IMR-90 (cell line): ENCODE results near the gene ATP5PO. TPM values are rescaled to one million over a fixed set of nuclear protein-coding genes. Genes with fewer than 3 reads are reported as not detected.

Source experiments
- ATAC-seq: fragments of 200-7000 bp; cut with Tn5 transposase; 2 replicates; pipeline ENCODE4 v1.9.1; 2020; ENCODE audit warnings: low read depth, mild to moderate bottlenecking, moderate library complexity
- BruUV-seq: library from RNA; stranded (reverse); fragments of 400-500 nt; replicated peaks from 2 replicates; lab custom pipeline; 2021; lab: Mats Ljungman, UMichigan
- CTCF ChIA-PET: fragments of 300-600 bp; formaldehyde crosslinking; extraction: SDS; loops from one replicate; lab custom pipeline; 2021; ENCODE audit warnings: antibody characterized with exemption; lab: Yijun Ruan, JAX
- POLR2A ChIA-PET: fragments of 300-600 bp; sonication (Branson Sonifier 250); formaldehyde crosslinking; loops from one replicate; lab custom pipeline; 2022; ENCODE audit warnings: antibody characterized with exemption; ENCODE audit not compliant: unreplicated experiment; lab: Charles Lee
- DNase-seq: peaks from one replicate; pipeline ENCODE4 v3.0.0; 2013
- H2AFZ ChIP-seq: replicated peaks from 2 replicates; pipeline ENCODE3; 2013; ENCODE audit warnings: low read length, mild to moderate bottlenecking; ENCODE audit not compliant: poor library complexity
- H2AK5ac ChIP-seq: 2 replicates; pipeline ENCODE4 v1.6.1; 2013; ENCODE audit warnings: low read depth, low read length, inconsistent platforms
- H2AK9ac ChIP-seq: replicated peaks from 2 replicates; pipeline ENCODE3; 2013; ENCODE audit warnings: mild to moderate bottlenecking, low read depth, low read length, moderate library complexity; ENCODE audit not compliant: poor library complexity
- H2BK120ac ChIP-seq: 2 replicates; pipeline ENCODE4 v1.6.1; 2013; ENCODE audit warnings: low read depth, low read length, inconsistent platforms
- H2BK15ac ChIP-seq: 3 replicates; pipeline ENCODE4 v1.6.1; 2013; ENCODE audit warnings: low read depth, low read length, inconsistent platforms
- H2BK20ac ChIP-seq: 2 replicates; pipeline ENCODE4 v1.6.1; 2013; ENCODE audit warnings: low read depth, mild to moderate bottlenecking, inconsistent platforms, low read length, moderate library complexity
- H2BK5ac ChIP-seq: 2 replicates; pipeline ENCODE4 v1.6.1; 2013; ENCODE audit warnings: mild to moderate bottlenecking, low read depth, low read length, inconsistent platforms; ENCODE audit not compliant: poor library complexity, severe bottlenecking
- H3K14ac ChIP-seq: replicated peaks from 2 replicates; pipeline ENCODE4 v1.6.1; 2013; ENCODE audit warnings: low read depth, low read length, inconsistent platforms
- H3K18ac ChIP-seq: 2 replicates; pipeline ENCODE4 v1.6.1; 2013; ENCODE audit warnings: low read depth, low read length, control low read depth
- H3K23ac ChIP-seq: 2 replicates; pipeline ENCODE4 v1.6.1; 2013; ENCODE audit warnings: low read depth, low read length, inconsistent platforms
- H3K27ac ChIP-seq: 2 replicates; pipeline ENCODE4 v1.5.1; 2013; ENCODE audit warnings: mild to moderate bottlenecking, control low read depth, low read length; ENCODE audit not compliant: insufficient read depth
- H3K27me3 ChIP-seq: 2 replicates; pipeline ENCODE4 v1.6.1; 2013; ENCODE audit warnings: low read length; ENCODE audit not compliant: control insufficient read depth, insufficient read depth
- H3K36me3 ChIP-seq: 2 replicates; pipeline ENCODE4 v1.6.1; 2013; ENCODE audit warnings: low read length, mixed read lengths; ENCODE audit not compliant: control insufficient read depth, insufficient read depth
- H3K4ac ChIP-seq: 2 replicates; pipeline ENCODE4 v1.6.1; 2013; ENCODE audit warnings: low read depth, low read length, inconsistent platforms
- H3K4me1 ChIP-seq: 2 replicates; pipeline ENCODE4 v1.6.1; 2013; ENCODE audit warnings: low read length, mixed read lengths; ENCODE audit not compliant: control insufficient read depth, insufficient read depth
- H3K4me2 ChIP-seq: 2 replicates; pipeline ENCODE4 v1.6.1; 2013; ENCODE audit warnings: low read depth, mild to moderate bottlenecking, control low read depth, low read length, moderate library complexity
- H3K4me3 ChIP-seq: 2 replicates; pipeline ENCODE4 v1.5.1; 2013; ENCODE audit warnings: low read depth, mild to moderate bottlenecking, control low read depth, low read length, moderate library complexity; ENCODE audit not compliant: insufficient read depth
- H3K56ac ChIP-seq: 2 replicates; pipeline ENCODE4 v1.6.1; 2013; ENCODE audit warnings: low read length, inconsistent platforms; ENCODE audit not compliant: insufficient read depth; ENCODE audit errors: extremely low read depth
- H3K79me1 ChIP-seq, 2 experiments: 2 replicates each; pipeline ENCODE4 v1.6.1; 2013; ENCODE audit warnings: low read length in 2 of 2, inconsistent platforms in 1 of 2, low read depth in 1 of 2
- H3K9ac ChIP-seq: 2 replicates; pipeline ENCODE4 v1.6.1; 2013; ENCODE audit warnings: low read depth, low read length, control low read depth
- H3K9me1 ChIP-seq: 2 replicates; pipeline ENCODE4 v1.6.1; 2013; ENCODE audit warnings: low read length, inconsistent platforms; ENCODE audit not compliant: insufficient read depth
- H3K9me3 ChIP-seq: 2 replicates; pipeline ENCODE4 v1.6.1; 2013; ENCODE audit warnings: low read length; ENCODE audit not compliant: control insufficient read depth, insufficient read depth
- H4K20me1 ChIP-seq: 2 replicates; pipeline ENCODE4 v1.6.1; 2013; ENCODE audit warnings: low read length, inconsistent platforms; ENCODE audit not compliant: insufficient read depth
- H4K5ac ChIP-seq: 2 replicates; pipeline ENCODE4 v1.6.1; 2013; ENCODE audit warnings: mild to moderate bottlenecking, low read depth, low read length, control low read depth
- H4K8ac ChIP-seq, 2 experiments: 2 replicates each; pipeline ENCODE4 v1.6.1; 2013; ENCODE audit warnings: low read depth in 2 of 2, low read length in 2 of 2, control low read depth in 1 of 2, inconsistent platforms in 1 of 2
- H4K91ac ChIP-seq: 2 replicates; pipeline ENCODE4 v1.6.1; 2013; ENCODE audit warnings: low read depth, low read length, inconsistent platforms; ENCODE audit not compliant: insufficient read depth
- BHLHE40 ChIP-seq: fragments of 150-350 bp; IDR thresholded peaks from 2 replicates; pipeline ENCODE4 v1.6.1; 2016; ENCODE audit warnings: mild to moderate bottlenecking, low read depth, low read length
- CEBPB ChIP-seq: IDR thresholded peaks from 2 replicates; pipeline ENCODE4 v1.6.1; 2012; ENCODE audit warnings: low read depth, low read length, improper control_type of control experiment
- CHD1 ChIP-seq: IDR thresholded peaks from 2 replicates; pipeline ENCODE4 v1.6.1; 2012; ENCODE audit warnings: low read depth, low read length, improper control_type of control experiment
- FOS ChIP-seq: fragments of 150-350 bp; IDR thresholded peaks from 2 replicates; pipeline ENCODE4 v1.6.1; 2016; ENCODE audit warnings: low read depth, low read length
- MXI1 ChIP-seq: IDR thresholded peaks from 2 replicates; pipeline ENCODE4 v1.6.1; 2012; ENCODE audit warnings: low read depth, mild to moderate bottlenecking, low read length, moderate library complexity, borderline replicate concordance
- NFE2L2 ChIP-seq: fragments of 150-350 bp; IDR thresholded peaks from 2 replicates; pipeline ENCODE4 v1.6.1; 2016; ENCODE audit warnings: low read depth, mild to moderate bottlenecking, low read length
- POLR2A ChIP-seq: IDR thresholded peaks from 2 replicates; pipeline ENCODE4 v1.6.1; 2012; ENCODE audit warnings: mild to moderate bottlenecking, low read depth, low read length
- RAD21 ChIP-seq: IDR thresholded peaks from 2 replicates; pipeline ENCODE4 v1.6.1; 2012; ENCODE audit warnings: low read length, improper control_type of control experiment
- RCOR1 ChIP-seq: IDR thresholded peaks from 2 replicates; pipeline ENCODE4 v1.6.1; 2012; ENCODE audit warnings: mild to moderate bottlenecking, low read length, improper control_type of control experiment; ENCODE audit not compliant: insufficient replicate concordance
- RFX5 ChIP-seq: IDR thresholded peaks from 2 replicates; pipeline ENCODE4 v1.8.0; 2012; ENCODE audit warnings: low read depth, mild to moderate bottlenecking, low read length, moderate library complexity
- SMC3 ChIP-seq: fragments of 150-350 bp; IDR thresholded peaks from 2 replicates; pipeline ENCODE4 v1.6.1; 2016; ENCODE audit warnings: low read depth, mild to moderate bottlenecking, antibody characterized with exemption, low read length, moderate library complexity
- WGBS, 2 experiments: methylation state at CpG; one replicate each; pipeline versions ENCODE4 v1.1.5 to v1.1.7; 2013; ENCODE audit warnings: missing lambda C conversion rate in 2 of 2; ENCODE audit not compliant: insufficient read length in 1 of 2; ENCODE audit errors: extremely low coverage in 2 of 2; 5-methylcytosine and 5-hydroxymethylcytosine counted together
- dilution Hi-C: fragments of 300-500 bp; cut with HindIII; formaldehyde crosslinking; loops from one replicate; pipeline ENCODE4 v1.14.3; 2018; ENCODE audit warnings: low sequenced_read_pairs; ENCODE audit not compliant: unreplicated experiment
- in situ Hi-C: fragments of 300-500 bp; cut with MboI; formaldehyde crosslinking; loops from 3 replicates; pipeline ENCODE4 v1.14.3; 2019; ENCODE audit warnings: low sequenced_read_pairs, inconsistent platforms, mixed read lengths
- intact Hi-C: fragments of 100-400 bp; cut with micrococcal nuclease; formaldehyde crosslinking; loops from 2 replicates; pipeline ENCODE4 v1.10.0; 2022
- polyA plus RNA-seq, 3 experiments: library from polyadenylated mRNA; depleted of rRNA; stranded (reverse); fragments of >200 nt; gene quantifications; 2 replicates each; pipeline ENCODE4 v1.2.3, GENCODE V29; 2012; ENCODE audit warnings: low replicate concordance in 1 of 3
- total RNA-seq: library from RNA; depleted of rRNA; stranded (reverse); fragments of >200 nt; gene quantifications from 2 replicates; pipeline ENCODE4 v1.2.3, GENCODE V29; 2012
- TF ChIP-seq, protein P1 (sequence below): fragments of 150-350 bp; IDR thresholded peaks from 2 replicates; pipeline ENCODE4 v1.6.1; 2017; ENCODE audit warnings: mild to moderate bottlenecking, antibody characterized with exemption, low read length, low read depth
- TF ChIP-seq, protein P2 (sequence below): conservative IDR thresholded peaks from 2 replicates; pipeline ENCODE4 v1.5.1; 2012; ENCODE audit warnings: mild to moderate bottlenecking, low read depth, low read length, improper control_type of control experiment
- TF ChIP-seq, protein P3 (sequence below): fragments of 150-350 bp; IDR thresholded peaks from 2 replicates; pipeline ENCODE4 v1.6.1; 2016; ENCODE audit warnings: low read depth, mild to moderate bottlenecking, low read length, moderate library complexity, borderline replicate concordance

ATP5PO gene
- total and polyA plus RNA-seq, 2 of the 4 experiments (the other 2 are of a cell fraction): 237 to 250 TPM

DNA sequence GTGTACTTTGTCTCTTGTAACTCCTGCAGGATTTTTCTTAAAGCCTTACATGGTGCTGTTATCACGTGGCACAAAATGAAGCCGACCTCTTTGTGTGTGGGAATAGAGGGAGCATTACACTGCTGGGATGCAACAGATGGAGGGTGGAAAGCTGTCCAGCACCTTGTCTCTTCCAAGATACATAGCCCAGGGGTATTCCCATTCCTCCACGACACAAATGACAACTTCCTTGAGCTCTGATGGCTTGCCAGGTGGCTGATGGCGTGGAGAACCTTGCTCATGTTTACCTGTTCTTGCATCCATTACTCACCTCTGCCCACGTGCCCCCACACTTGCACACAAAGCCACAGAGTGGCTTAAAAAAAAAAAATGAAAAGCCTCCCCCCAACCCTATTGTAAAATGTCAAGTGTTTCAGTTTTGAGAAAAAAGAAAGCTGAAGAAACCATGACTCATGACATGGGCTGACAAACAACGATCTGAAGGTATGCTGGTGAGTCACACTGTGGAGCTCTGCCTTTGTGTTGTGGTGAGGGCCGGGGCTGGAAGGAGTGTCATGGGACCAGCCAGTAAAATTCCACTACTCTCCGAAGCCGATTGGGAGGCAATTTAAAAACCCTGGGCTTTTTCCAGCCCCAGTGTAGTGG, 32.0 kb upstream of the ATP5PO start:
- Histone ChIP-seq H2BK5ac (peak overlapping the region; percentile 77), H2BK20ac (peak overlapping the region; percentile 98), H3K23ac (peak overlapping the region; percentile 99), H4K8ac (peak overlapping the region in 1 of 2 experiments; percentile 97; a peak in 2 of 4 replicates), H4K5ac (peak overlapping the region; percentile 53), H3K27ac (peak overlapping the region; percentile 75), H3K79me1 (peaks cover 0 to 9% of the 10 kb centered on the region in 2 experiments; a peak in 1 of 4 replicates), H2BK15ac (peak overlapping the region; percentile 100; the same call in 2 of the 3 replicates), H3K4ac (peak overlapping the region; percentile 99), H3K9me1 (peaks cover 16% of the 10 kb centered on the region), H3K9ac (no peak overlapping the region), H3K27me3 (no peaks in the 10 kb centered on the region), H2AK9ac (peak overlapping the region; percentile 96), H3K4me3 (peak overlapping the region; percentile 27; the same call in 1 of the 2 replicates), H3K14ac (peak overlapping the region; percentile 98), H3K4me1 (peaks cover 19% of the 10 kb centered on the region), H3K18ac (peak overlapping the region; percentile 77), H4K20me1 (no peaks in the 10 kb centered on the region), H3K4me2 (peak overlapping the region; percentile 85), H2AFZ (peak overlapping the region; percentile 98), H3K36me3 (no peaks in the 10 kb centered on the region), H3K9me3 (no peaks in the 10 kb centered on the region), H3K56ac (peak overlapping the region; percentile 62), H2AK5ac (peak overlapping the region; percentile 93), H2BK120ac (peak overlapping the region; percentile 99), H4K91ac (peak overlapping the region; percentile 99)
- dilution Hi-C loops: no loop called here
- intact Hi-C loops: no loop called here
- ChIA-PET POLR2A (interaction anchor here (1.0 kb wide), 1 partner anchor 12 kb away, joined by 9 read pairs; no protein-coding TSS in a partner anchor), CTCF (interaction anchor here (0.6 to 0.9 kb wide), 2 partner anchors 12 to 178 kb away, joined by 3 to 4 read pairs; no protein-coding TSS in a partner anchor)
- in situ Hi-C loops: no loop called here
- no CpG with 5 or more reads among the region's 9 CpGs for WGBS, 2 experiments
- ATAC-seq: peak; percentile 95
- peak; percentile 98 for DNase-seq
- no TSS peak for BruUV-seq
- TF ChIP-seq RFX5: no peak
- TF ChIP-seq, protein P1, sequence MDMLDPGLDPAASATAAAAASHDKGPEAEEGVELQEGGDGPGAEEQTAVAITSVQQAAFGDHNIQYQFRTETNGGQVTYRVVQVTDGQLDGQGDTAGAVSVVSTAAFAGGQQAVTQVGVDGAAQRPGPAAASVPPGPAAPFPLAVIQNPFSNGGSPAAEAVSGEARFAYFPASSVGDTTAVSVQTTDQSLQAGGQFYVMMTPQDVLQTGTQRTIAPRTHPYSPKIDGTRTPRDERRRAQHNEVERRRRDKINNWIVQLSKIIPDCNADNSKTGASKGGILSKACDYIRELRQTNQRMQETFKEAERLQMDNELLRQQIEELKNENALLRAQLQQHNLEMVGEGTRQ: peak; percentile 34
- no peak for TF ChIP-seq MXI1
- 0 out of 2 replicates have a peak, but pooled peaks have one; percentile 25 for TF ChIP-seq CHD1
- peak; percentile 51; the same call in 1 of the 2 replicates for TF ChIP-seq NFE2L2
- no peak for TF ChIP-seq RCOR1
- TF ChIP-seq RAD21: no peak
- peak; percentile 99 for TF ChIP-seq FOS
- peak; percentile 65 for TF ChIP-seq BHLHE40
- TF ChIP-seq POLR2A: no peak
- TF ChIP-seq CEBPB: no peak
- TF ChIP-seq SMC3: no peak
- TF ChIP-seq, protein P2, sequence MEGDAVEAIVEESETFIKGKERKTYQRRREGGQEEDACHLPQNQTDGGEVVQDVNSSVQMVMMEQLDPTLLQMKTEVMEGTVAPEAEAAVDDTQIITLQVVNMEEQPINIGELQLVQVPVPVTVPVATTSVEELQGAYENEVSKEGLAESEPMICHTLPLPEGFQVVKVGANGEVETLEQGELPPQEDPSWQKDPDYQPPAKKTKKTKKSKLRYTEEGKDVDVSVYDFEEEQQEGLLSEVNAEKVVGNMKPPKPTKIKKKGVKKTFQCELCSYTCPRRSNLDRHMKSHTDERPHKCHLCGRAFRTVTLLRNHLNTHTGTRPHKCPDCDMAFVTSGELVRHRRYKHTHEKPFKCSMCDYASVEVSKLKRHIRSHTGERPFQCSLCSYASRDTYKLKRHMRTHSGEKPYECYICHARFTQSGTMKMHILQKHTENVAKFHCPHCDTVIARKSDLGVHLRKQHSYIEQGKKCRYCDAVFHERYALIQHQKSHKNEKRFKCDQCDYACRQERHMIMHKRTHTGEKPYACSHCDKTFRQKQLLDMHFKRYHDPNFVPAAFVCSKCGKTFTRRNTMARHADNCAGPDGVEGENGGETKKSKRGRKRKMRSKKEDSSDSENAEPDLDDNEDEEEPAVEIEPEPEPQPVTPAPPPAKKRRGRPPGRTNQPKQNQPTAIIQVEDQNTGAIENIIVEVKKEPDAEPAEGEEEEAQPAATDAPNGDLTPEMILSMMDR: no peak
- TF ChIP-seq, protein P3, sequence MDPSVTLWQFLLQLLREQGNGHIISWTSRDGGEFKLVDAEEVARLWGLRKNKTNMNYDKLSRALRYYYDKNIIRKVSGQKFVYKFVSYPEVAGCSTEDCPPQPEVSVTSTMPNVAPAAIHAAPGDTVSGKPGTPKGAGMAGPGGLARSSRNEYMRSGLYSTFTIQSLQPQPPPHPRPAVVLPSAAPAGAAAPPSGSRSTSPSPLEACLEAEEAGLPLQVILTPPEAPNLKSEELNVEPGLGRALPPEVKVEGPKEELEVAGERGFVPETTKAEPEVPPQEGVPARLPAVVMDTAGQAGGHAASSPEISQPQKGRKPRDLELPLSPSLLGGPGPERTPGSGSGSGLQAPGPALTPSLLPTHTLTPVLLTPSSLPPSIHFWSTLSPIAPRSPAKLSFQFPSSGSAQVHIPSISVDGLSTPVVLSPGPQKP: no peak
